HepG2 (cell line): ENCODE results near the gene ALX4. TPM values are rescaled to one million over a fixed set of nuclear protein-coding genes. Genes with fewer than 3 reads are reported as not detected.

ENCODE experiments used
- ATF6 ChIP-seq: sonication (generic); formaldehyde crosslinking; conservative IDR thresholded peaks from 2 replicates; pipeline ENCODE4 v1.4.0; 2020; ENCODE audit warnings: missing genetic modification reagents
- MED13 ChIP-seq: sonication (generic); formaldehyde crosslinking; IDR thresholded peaks from 2 replicates; pipeline ENCODE4 v1.5.0; 2020; ENCODE audit warnings: missing genetic modification reagents
- MXD3 ChIP-seq: IDR thresholded peaks from 2 replicates; pipeline ENCODE4 v1.6.1; 2016; ENCODE audit warnings: mild to moderate bottlenecking, missing biosample characterization, missing genetic modification reagents
- NR2F2 ChIP-seq: IDR thresholded peaks from 2 replicates; pipeline ENCODE4 v1.6.1; 2012; ENCODE audit warnings: low read depth, inconsistent platforms, borderline replicate concordance
- SP1 ChIP-seq, 2 experiments: fragments of 450-650 bp in 1 of 2; sonication (generic) in 1 of 2; formaldehyde crosslinking in 1 of 2; IDR thresholded peaks; 2 replicates each; pipeline versions ENCODE4 v1.4.0 to v1.6.1; 2016 to 2020; ENCODE audit warnings: missing genetic modification reagents in 1 of 2
- U2AF1 ChIP-seq: fragments of 200-400 bp; formaldehyde crosslinking; optimal IDR thresholded peaks from 2 replicates; pipeline ENCODE3; 2017; ENCODE audit warnings: mild to moderate bottlenecking, low read depth, low read length
- YEATS4 ChIP-seq: sonication (generic); formaldehyde crosslinking; IDR thresholded peaks from 2 replicates; pipeline ENCODE4 v1.4.0; 2020; ENCODE audit warnings: missing genetic modification reagents, borderline replicate concordance
- ZNF446 ChIP-seq: sonication (generic); formaldehyde crosslinking; IDR thresholded peaks from 2 replicates; pipeline ENCODE4 v1.5.0; 2020; ENCODE audit warnings: mild to moderate bottlenecking, missing genetic modification reagents
- ZNF629 ChIP-seq: sonication (generic); formaldehyde crosslinking; conservative IDR thresholded peaks from 2 replicates; pipeline ENCODE4 v1.5.0; 2020; ENCODE audit warnings: missing genetic modification reagents
- ZNF710 ChIP-seq: sonication (generic); formaldehyde crosslinking; IDR thresholded peaks from 2 replicates; pipeline ENCODE4 v1.5.0; 2020; ENCODE audit warnings: mild to moderate bottlenecking, missing genetic modification reagents, borderline replicate concordance
- polyA plus RNA-seq, 8 experiments: library from polyadenylated mRNA; depleted of rRNA in 3 of 8; stranded (reverse) in 7 of 8; unstranded in 1 of 8; fragments of >200 nt; fragmentation: Illumina TruSeq in 4 of 8; extraction: Trizol in 4 of 8; gene quantifications; 2 replicates each; pipeline versions ENCODE4 v1.2.1 to v1.2.3, GENCODE V29; 2011 to 2016; ENCODE audit warnings: low read depth in 4 of 8, missing spikeins in 1 of 8, mixed read lengths in 1 of 8; ENCODE audit not compliant: insufficient read depth in 1 of 8
- total RNA-seq, 5 experiments: library from RNA; depleted of rRNA; stranded (reverse); fragments of >200 nt; fragmentation: Illumina TruSeq; extraction: Trizol; gene quantifications; 2 replicates each; pipeline ENCODE4 v1.2.3, GENCODE V29; 2016; ENCODE audit warnings: low read depth in 1 of 5
- TF ChIP-seq, protein P1 (sequence below): sonication (generic); formaldehyde crosslinking; IDR thresholded peaks from 2 replicates; pipeline ENCODE4 v1.5.0; 2020; ENCODE audit warnings: missing genetic modification reagents
- TF ChIP-seq, protein P2 (sequence below), 2 experiments: fragments of 450-650 bp in 1 of 2; sonication (generic) in 1 of 2; formaldehyde crosslinking in 1 of 2; IDR thresholded peaks; 2 replicates each; pipeline versions ENCODE4 v1.6.1 to v1.8.0; 2016 to 2022; ENCODE audit warnings: antibody characterized with exemption in 1 of 2, mild to moderate bottlenecking in 1 of 2, missing genetic modification reagents in 1 of 2

ALX4 gene
- total and polyA plus RNA-seq, 2 of the 13 experiments (the other 11 are each of a cell fraction or from before 2014, with no cell fraction given) = not detected

DNA sequence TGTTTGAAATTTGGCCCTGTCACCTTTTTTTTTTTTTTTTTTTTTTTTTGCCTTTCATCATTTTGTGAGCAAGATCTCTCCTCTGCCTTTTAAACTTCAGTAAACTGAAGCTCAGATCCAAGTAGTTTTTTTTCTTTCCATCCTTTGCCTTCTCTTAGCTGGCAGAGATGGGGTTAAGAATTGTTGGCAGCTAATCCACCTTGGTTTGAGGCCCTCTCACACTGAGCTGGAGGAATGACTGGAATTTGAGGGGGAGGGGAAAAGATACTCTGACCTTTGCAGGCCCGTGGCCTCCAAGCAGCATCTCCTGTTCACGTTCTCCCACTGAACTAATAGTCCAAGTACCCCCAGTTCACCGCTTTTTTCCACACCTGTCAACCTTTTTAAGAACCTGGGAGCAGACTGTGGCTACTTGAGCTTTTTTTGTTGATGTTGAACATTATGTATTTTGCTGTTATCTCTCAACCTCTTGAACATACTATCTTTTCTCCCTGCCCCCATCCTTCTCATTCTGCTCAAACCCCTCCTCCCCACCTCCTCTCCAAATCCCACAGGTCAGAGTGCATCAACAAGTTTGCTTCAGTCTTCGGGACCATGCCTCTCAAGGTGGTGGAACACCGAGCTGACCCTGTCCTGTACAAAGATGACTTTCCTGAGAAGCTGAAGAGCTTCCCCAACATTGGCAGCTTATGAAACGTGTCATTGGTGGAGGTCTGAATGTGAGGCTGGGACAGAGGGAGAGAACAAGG, 66.2 kb downstream of the ALX4 start (continued):
- TF ChIP-seq ATF6 (CRISPR knock-in tag) = no peak
- TF ChIP-seq ZNF446 = no peak
- TF ChIP-seq, protein P1, sequence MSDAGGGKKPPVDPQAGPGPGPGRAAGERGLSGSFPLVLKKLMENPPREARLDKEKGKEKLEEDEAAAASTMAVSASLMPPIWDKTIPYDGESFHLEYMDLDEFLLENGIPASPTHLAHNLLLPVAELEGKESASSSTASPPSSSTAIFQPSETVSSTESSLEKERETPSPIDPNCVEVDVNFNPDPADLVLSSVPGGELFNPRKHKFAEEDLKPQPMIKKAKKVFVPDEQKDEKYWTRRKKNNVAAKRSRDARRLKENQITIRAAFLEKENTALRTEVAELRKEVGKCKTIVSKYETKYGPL = no peak
- peak; percentile 79 for TF ChIP-seq NR2F2
- TF ChIP-seq MXD3 = no peak
- no peak for TF ChIP-seq YEATS4
- TF ChIP-seq SP1 (IDR thresholded peaks at IDR 0.05) = no peak
- TF ChIP-seq SP1 (CRISPR knock-in tag; IDR thresholded peaks at IDR 0.05) = peak; percentile 29; the same call in 1 of the 2 replicates
- TF ChIP-seq, protein P2, sequence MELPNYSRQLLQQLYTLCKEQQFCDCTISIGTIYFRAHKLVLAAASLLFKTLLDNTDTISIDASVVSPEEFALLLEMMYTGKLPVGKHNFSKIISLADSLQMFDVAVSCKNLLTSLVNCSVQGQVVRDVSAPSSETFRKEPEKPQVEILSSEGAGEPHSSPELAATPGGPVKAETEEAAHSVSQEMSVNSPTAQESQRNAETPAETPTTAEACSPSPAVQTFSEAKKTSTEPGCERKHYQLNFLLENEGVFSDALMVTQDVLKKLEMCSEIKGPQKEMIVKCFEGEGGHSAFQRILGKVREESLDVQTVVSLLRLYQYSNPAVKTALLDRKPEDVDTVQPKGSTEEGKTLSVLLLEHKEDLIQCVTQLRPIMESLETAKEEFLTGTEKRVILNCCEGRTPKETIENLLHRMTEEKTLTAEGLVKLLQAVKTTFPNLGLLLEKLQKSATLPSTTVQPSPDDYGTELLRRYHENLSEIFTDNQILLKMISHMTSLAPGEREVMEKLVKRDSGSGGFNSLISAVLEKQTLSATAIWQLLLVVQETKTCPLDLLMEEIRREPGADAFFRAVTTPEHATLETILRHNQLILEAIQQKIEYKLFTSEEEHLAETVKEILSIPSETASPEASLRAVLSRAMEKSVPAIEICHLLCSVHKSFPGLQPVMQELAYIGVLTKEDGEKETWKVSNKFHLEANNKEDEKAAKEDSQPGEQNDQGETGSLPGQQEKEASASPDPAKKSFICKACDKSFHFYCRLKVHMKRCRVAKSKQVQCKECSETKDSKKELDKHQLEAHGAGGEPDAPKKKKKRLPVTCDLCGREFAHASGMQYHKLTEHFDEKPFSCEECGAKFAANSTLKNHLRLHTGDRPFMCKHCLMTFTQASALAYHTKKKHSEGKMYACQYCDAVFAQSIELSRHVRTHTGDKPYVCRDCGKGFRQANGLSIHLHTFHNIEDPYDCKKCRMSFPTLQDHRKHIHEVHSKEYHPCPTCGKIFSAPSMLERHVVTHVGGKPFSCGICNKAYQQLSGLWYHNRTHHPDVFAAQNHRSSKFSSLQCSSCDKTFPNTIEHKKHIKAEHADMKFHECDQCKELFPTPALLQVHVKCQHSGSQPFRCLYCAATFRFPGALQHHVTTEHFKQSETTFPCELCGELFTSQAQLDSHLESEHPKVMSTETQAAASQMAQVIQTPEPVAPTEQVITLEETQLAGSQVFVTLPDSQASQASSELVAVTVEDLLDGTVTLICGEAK (IDR thresholded peaks at IDR 0.05) = no peak
- TF ChIP-seq, protein P2 (CRISPR knock-in tag; IDR thresholded peaks at IDR 0.05) = peak; percentile 22; the same call in 1 of the 2 replicates
- TF ChIP-seq MED13 (CRISPR knock-in tag) = no peak
- peak; percentile 42; the same call in 1 of the 2 replicates for TF ChIP-seq ZNF710 (CRISPR knock-in tag)
- no peak for TF ChIP-seq U2AF1
- TF ChIP-seq ZNF629 (CRISPR knock-in tag) = no peak
